ENCODE measurements around the gene RGS2.

GRCh38 chr1:192849011-192849410 is 40.2 kb downstream of the RGS2 start:
- TF ChIP-seq, protein P1, sequence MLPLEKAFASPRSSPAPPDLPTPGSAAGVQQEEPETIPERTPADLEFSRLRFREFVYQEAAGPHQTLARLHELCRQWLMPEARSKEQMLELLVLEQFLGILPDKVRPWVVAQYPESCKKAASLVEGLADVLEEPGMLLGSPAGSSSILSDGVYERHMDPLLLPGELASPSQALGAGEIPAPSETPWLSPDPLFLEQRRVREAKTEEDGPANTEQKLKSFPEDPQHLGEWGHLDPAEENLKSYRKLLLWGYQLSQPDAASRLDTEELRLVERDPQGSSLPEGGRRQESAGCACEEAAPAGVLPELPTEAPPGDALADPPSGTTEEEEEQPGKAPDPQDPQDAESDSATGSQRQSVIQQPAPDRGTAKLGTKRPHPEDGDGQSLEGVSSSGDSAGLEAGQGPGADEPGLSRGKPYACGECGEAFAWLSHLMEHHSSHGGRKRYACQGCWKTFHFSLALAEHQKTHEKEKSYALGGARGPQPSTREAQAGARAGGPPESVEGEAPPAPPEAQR (tag by site-specific recombination; IDR thresholded peaks at IDR 0.05), result no peak
- TF ChIP-seq CTCF (tag by site-specific recombination; IDR thresholded peaks at IDR 0.05) (no peak), PATZ1 (tag by site-specific recombination; IDR thresholded peaks at IDR 0.05) (no peak), SETDB1 (IDR thresholded peaks at IDR 0.05; ENCODE audit: insufficient read length, low read length) (no peak)
- TF ChIP-seq, protein P2, sequence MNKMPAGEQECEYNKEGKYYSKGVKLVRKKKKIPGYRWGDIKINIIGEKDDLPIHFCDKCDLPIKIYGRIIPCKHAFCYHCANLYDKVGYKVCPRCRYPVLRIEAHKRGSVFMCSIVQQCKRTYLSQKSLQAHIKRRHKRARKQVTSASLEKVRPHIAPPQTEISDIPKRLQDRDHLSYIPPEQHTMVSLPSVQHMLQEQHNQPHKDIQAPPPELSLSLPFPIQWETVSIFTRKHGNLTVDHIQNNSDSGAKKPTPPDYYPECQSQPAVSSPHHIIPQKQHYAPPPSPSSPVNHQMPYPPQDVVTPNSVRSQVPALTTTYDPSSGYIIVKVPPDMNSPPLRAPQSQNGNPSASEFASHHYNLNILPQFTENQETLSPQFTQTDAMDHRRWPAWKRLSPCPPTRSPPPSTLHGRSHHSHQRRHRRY (tag by site-specific recombination; IDR thresholded peaks at IDR 0.05), result no peak
- TF ChIP-seq, protein P3, sequence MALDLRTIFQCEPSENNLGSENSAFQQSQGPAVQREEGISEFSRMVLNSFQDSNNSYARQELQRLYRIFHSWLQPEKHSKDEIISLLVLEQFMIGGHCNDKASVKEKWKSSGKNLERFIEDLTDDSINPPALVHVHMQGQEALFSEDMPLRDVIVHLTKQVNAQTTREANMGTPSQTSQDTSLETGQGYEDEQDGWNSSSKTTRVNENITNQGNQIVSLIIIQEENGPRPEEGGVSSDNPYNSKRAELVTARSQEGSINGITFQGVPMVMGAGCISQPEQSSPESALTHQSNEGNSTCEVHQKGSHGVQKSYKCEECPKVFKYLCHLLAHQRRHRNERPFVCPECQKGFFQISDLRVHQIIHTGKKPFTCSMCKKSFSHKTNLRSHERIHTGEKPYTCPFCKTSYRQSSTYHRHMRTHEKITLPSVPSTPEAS (tag by site-specific recombination; IDR thresholded peaks at IDR 0.05), result no peak

All from HEK293 (cell line).